Mesenchymal stem cell (in vitro differentiated cells and primary cell): ENCODE results near the gene KLHL13.

ENCODE experiments used
- DNase-seq: peaks from one replicate; pipeline ENCODE4 v3.0.0-alpha.2; 2013
- H2AFZ ChIP-seq: one replicate; pipeline ENCODE4 v1.6.1; 2013; ENCODE audit warnings: low read depth, mild to moderate bottlenecking, control low read depth, inconsistent platforms, low read length, moderate library complexity
- H2AK5ac ChIP-seq: 2 replicates; pipeline ENCODE4 v1.6.1; 2013; ENCODE audit warnings: low read length, moderate library complexity, mild to moderate bottlenecking, inconsistent platforms; ENCODE audit not compliant: severe bottlenecking
- H2BK120ac ChIP-seq: one replicate; pipeline ENCODE4 v1.6.1; 2013; ENCODE audit warnings: low read depth, mild to moderate bottlenecking, inconsistent platforms, low read length, moderate library complexity
- H2BK12ac ChIP-seq, 2 experiments: one replicate each; pipeline ENCODE4 v1.6.1; 2013; ENCODE audit warnings: inconsistent platforms in 2 of 2, low read length in 2 of 2, mild to moderate bottlenecking in 2 of 2, moderate library complexity in 2 of 2, control low read depth in 1 of 2
- H2BK15ac ChIP-seq: one replicate; pipeline ENCODE4 v1.6.1; 2013; ENCODE audit warnings: mild to moderate bottlenecking, low read depth, inconsistent platforms; ENCODE audit not compliant: poor library complexity, severe bottlenecking
- H2BK5ac ChIP-seq: 2 replicates; pipeline ENCODE4 v1.6.1; 2013; ENCODE audit warnings: low read depth, mild to moderate bottlenecking, low read length, control low read depth, inconsistent platforms; ENCODE audit not compliant: poor library complexity, severe bottlenecking
- H3K14ac ChIP-seq, 2 experiments: one replicate each; pipeline ENCODE4 v1.6.1; 2013; ENCODE audit warnings: inconsistent platforms in 2 of 2, low read length in 2 of 2, control low read depth in 1 of 2, mild to moderate bottlenecking in 1 of 2, moderate library complexity in 1 of 2
- H3K18ac ChIP-seq, 2 experiments: one replicate each; pipeline ENCODE4 v1.6.1; 2013; ENCODE audit warnings: inconsistent platforms in 2 of 2, low read length in 2 of 2, control low read depth in 1 of 2, low read depth in 1 of 2, mild to moderate bottlenecking in 1 of 2
- H3K23ac ChIP-seq, 2 experiments: one replicate each; pipeline ENCODE4 v1.6.1; 2013; ENCODE audit warnings: inconsistent platforms in 2 of 2, low read length in 2 of 2, mild to moderate bottlenecking in 2 of 2, moderate library complexity in 2 of 2, control low read depth in 1 of 2
- H3K27ac ChIP-seq: 2 replicates; pipeline ENCODE4 v1.5.1; 2013; ENCODE audit warnings: mild to moderate bottlenecking, moderate library complexity, low read length, control low read depth, inconsistent platforms; ENCODE audit not compliant: poor library complexity, severe bottlenecking
- H3K27me3 ChIP-seq, 2 experiments: 2 replicates each; pipeline versions ENCODE4 v1.6.1 to v1.7.0; 2013; ENCODE audit warnings: low read length in 2 of 2, mild to moderate bottlenecking in 2 of 2, moderate library complexity in 2 of 2, control low read depth in 1 of 2, inconsistent platforms in 1 of 2; ENCODE audit not compliant: control insufficient read depth in 1 of 2, insufficient read depth in 1 of 2
- H3K36me3 ChIP-seq, 2 experiments: 2 replicates each; pipeline versions ENCODE4 v1.6.1 to v1.7.0; 2013; ENCODE audit warnings: low read length in 2 of 2, control low read depth in 1 of 2, inconsistent platforms in 1 of 2, low read depth in 1 of 2, mild to moderate bottlenecking in 1 of 2; ENCODE audit not compliant: insufficient read depth in 2 of 2, control insufficient read depth in 1 of 2
- H3K4ac ChIP-seq, 2 experiments: one replicate each; pipeline ENCODE4 v1.6.1; 2013; ENCODE audit warnings: inconsistent platforms in 2 of 2, low read length in 2 of 2, mild to moderate bottlenecking in 2 of 2, moderate library complexity in 2 of 2, control low read depth in 1 of 2, low read depth in 1 of 2
- H3K4me1 ChIP-seq: 2 replicates; pipeline ENCODE4 v1.6.1; 2013; ENCODE audit warnings: low read depth, low read length, control low read depth; ENCODE audit not compliant: control insufficient read depth, insufficient read depth
- H3K4me2 ChIP-seq: 2 replicates; pipeline ENCODE4 v1.6.1; 2013; ENCODE audit warnings: low read length, mild to moderate bottlenecking, inconsistent platforms; ENCODE audit not compliant: poor library complexity, severe bottlenecking
- H3K4me3 ChIP-seq, 2 experiments: 2 replicates each; pipeline versions ENCODE4 v1.5.1 to v1.7.0; 2013; ENCODE audit warnings: low read length in 2 of 2, mild to moderate bottlenecking in 2 of 2, control low read depth in 1 of 2, low read depth in 1 of 2; ENCODE audit not compliant: insufficient read depth in 1 of 2
- H3K79me1 ChIP-seq: replicated peaks from 2 replicates; pipeline ENCODE4 v1.6.1; 2013; ENCODE audit warnings: mild to moderate bottlenecking, control low read depth, low read length, inconsistent platforms; ENCODE audit not compliant: poor library complexity, severe bottlenecking
- H3K9ac ChIP-seq: 2 replicates; pipeline ENCODE4 v1.7.0; 2013; ENCODE audit warnings: mild to moderate bottlenecking, low read length, moderate library complexity
- H3K9me3 ChIP-seq: 2 replicates; pipeline ENCODE4 v1.7.0; 2013; ENCODE audit warnings: mild to moderate bottlenecking, low read length; ENCODE audit not compliant: control insufficient read depth
- H4K8ac ChIP-seq: one replicate; pipeline ENCODE4 v1.6.1; 2013; ENCODE audit warnings: inconsistent platforms, mild to moderate bottlenecking, low read length, moderate library complexity
- H4K91ac ChIP-seq: one replicate; pipeline ENCODE4 v1.6.1; 2013; ENCODE audit warnings: mild to moderate bottlenecking, low read length, inconsistent platforms
- WGBS: methylation state at CpG from one replicate; pipeline ENCODE4 v1.1.7; 2013; ENCODE audit warnings: mixed read lengths; 5-methylcytosine and 5-hydroxymethylcytosine counted together

The KLHL13 gene

GRCh38 chrX:118114971-118115370 is 1.6 kb downstream of the KLHL13 start:
- Histone ChIP-seq H2BK12ac (no peak overlapping the region), H3K9me3 (no peaks in the 10 kb centered on the region), H4K91ac (no peak overlapping the region), H2BK15ac (no peak overlapping the region), H3K4me1 (no peaks in the 10 kb centered on the region), H3K14ac (no peak overlapping the region), H3K4me3 (peak overlapping the region in 1 of 2 experiments; percentile 80), H3K9ac (peak overlapping the region; percentile 71), H3K4ac (no peak overlapping the region), H2BK120ac (no peak overlapping the region), H3K18ac (no peak overlapping the region), H3K4me2 (peak overlapping the region; percentile 22), H2BK5ac (no peak overlapping the region), H2AFZ (no peak overlapping the region), H3K36me3 (no peaks in the 10 kb centered on the region), H3K27ac (no peak overlapping the region), H3K27me3 (peaks cover 0 to 7% of the 10 kb centered on the region in 2 experiments), H2AK5ac (no peak overlapping the region), H3K23ac (no peak overlapping the region), H4K8ac (no peak overlapping the region), H3K79me1 (no peaks in the 10 kb centered on the region)
- no peak for DNase-seq
- 80% methylated on average over 1 of the region's 2 CpGs for WGBS

DNA sequence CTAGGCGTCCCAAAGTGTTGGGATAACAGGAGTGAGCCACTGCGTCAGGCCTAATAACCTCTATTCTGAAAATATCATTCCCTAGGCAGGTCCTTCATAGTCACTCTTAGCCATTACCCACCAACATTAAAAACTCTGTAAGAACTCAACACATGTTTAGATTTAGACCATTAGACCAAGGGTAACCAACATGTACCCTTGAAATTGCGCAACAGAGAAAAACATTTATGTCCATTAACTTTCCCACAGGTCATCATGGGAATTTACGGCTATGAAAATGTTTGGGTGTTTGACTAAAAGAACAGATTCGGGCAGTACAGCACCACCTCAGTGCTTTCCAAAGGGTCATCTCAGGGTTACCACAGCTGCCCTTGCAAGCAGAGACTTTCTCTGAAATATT is 7.5 kb downstream of the KLHL13 start:
- no peak overlapping the region for H3K9ac ChIP-seq

GRCh38 chrX:118108304-118108703 is 8.3 kb downstream of the KLHL13 start:
- Histone ChIP-seq H2BK120ac (no peak overlapping the region), H2BK5ac (no peak overlapping the region), H2BK12ac (no peak overlapping the region), H4K8ac (no peak overlapping the region), H2AFZ (no peak overlapping the region), H3K4ac (no peak overlapping the region), H3K23ac (no peak overlapping the region), H2BK15ac (no peak overlapping the region), H3K9me3 (no peaks in the 10 kb centered on the region), H3K14ac (no peak overlapping the region), H3K36me3 (no peaks in the 10 kb centered on the region), H3K4me1 (no peaks in the 10 kb centered on the region), H3K79me1 (no peaks in the 10 kb centered on the region), H3K27me3 (no peaks in the 10 kb centered on the region), H3K18ac (no peak overlapping the region), H4K91ac (no peak overlapping the region), H2AK5ac (no peak overlapping the region), H3K27ac (no peak overlapping the region), H3K4me3 (no peak overlapping the region), H3K9ac (no peak overlapping the region), H3K4me2 (no peak overlapping the region)
- DNase-seq: no peak
- WGBS: 72% methylated on average over 1 of the region's 1 CpG

More for the DNA sequence above, 7.5 kb downstream of the KLHL13 start:
- H3K36me3 ChIP-seq: no peaks in the 10 kb centered on the region
- H3K9me3 ChIP-seq: no peaks in the 10 kb centered on the region
- no peak overlapping the region for H3K14ac ChIP-seq
- H3K27me3 ChIP-seq: no peaks in the 10 kb centered on the region
- no peak overlapping the region for H2AFZ ChIP-seq
- no peaks in the 10 kb centered on the region for H3K79me1 ChIP-seq
- no peak overlapping the region for H2BK15ac ChIP-seq
- no peak overlapping the region for H3K23ac ChIP-seq
- H4K91ac ChIP-seq: no peak overlapping the region
- H3K4me1 ChIP-seq: no peaks in the 10 kb centered on the region
- WGBS: 88% methylated on average over 5 of the region's 5 CpGs
- no peak overlapping the region for H3K18ac ChIP-seq
- no peak overlapping the region for H3K4me2 ChIP-seq
- no peak overlapping the region for H2BK12ac ChIP-seq
- no peak overlapping the region for H2AK5ac ChIP-seq
- H2BK5ac ChIP-seq: no peak overlapping the region
- H2BK120ac ChIP-seq: no peak overlapping the region
- no peak overlapping the region for H4K8ac ChIP-seq
- no peak overlapping the region for H3K4ac ChIP-seq
- no peak for DNase-seq
- H3K27ac ChIP-seq: no peak overlapping the region
- H3K4me3 ChIP-seq: no peak overlapping the region

DNA sequence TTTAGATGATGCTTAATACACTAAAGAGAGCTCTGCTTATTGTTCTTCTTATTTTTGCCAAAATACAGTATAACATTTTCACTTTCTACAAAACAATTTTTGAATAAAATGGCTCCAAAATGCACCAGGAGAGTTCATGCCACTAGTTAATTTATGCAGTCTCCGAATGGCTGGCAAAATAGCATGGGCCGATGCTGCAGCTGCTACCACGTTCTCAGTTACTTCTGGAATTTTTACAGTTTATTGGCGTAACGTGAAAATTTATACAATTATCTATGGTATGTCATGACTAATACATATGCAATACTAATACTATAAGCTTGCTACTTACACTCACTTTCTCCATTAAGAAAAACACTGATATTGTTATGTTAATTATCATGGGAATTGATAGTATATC is 16.5 kb downstream of the KLHL13 start:
- H2BK120ac ChIP-seq: no peak overlapping the region
- no peak overlapping the region for H3K4ac ChIP-seq
- H3K9ac ChIP-seq: no peak overlapping the region
- H3K9me3 ChIP-seq: no peaks in the 10 kb centered on the region
- no peak overlapping the region for H3K4me3 ChIP-seq
- WGBS: 53% methylated on average over 2 of the region's 5 CpGs
- H4K91ac ChIP-seq: no peak overlapping the region
- no peaks in the 10 kb centered on the region for H3K36me3 ChIP-seq
- H2BK15ac ChIP-seq: no peak overlapping the region
- H3K27ac ChIP-seq: no peak overlapping the region
- H4K8ac ChIP-seq: no peak overlapping the region
- H3K4me1 ChIP-seq: no peaks in the 10 kb centered on the region
- DNase-seq: no peak
- no peak overlapping the region for H3K4me2 ChIP-seq
- no peak overlapping the region for H2BK5ac ChIP-seq
- no peak overlapping the region for H2AK5ac ChIP-seq
- H2BK12ac ChIP-seq: no peak overlapping the region
- no peak overlapping the region for H2AFZ ChIP-seq
- no peak overlapping the region for H3K18ac ChIP-seq
- H3K27me3 ChIP-seq: no peaks in the 10 kb centered on the region
- H3K14ac ChIP-seq: no peak overlapping the region
- no peaks in the 10 kb centered on the region for H3K79me1 ChIP-seq
- no peak overlapping the region for H3K23ac ChIP-seq
